Right atrium auricular region (tissue), 2 donors: ENCODE data around the gene CYSTM1. TPM values are rescaled to one million over a fixed set of nuclear protein-coding genes. Genes with fewer than 3 reads are reported as not detected.

ENCODE experiments used
- DNase-seq: peaks from one replicate; pipeline ENCODE4 v3.0.0-alpha.2; 2019; ENCODE audit warnings: low spot score
- H3K27ac ChIP-seq, 2 donors: fragments of 200-600 bp; sonication (generic); 1 replicate in 1 of 2; 2 replicates in 1 of 2; pipeline ENCODE4 v1.5.1; 2016 to 2019
- H3K27me3 ChIP-seq, 2 donors: fragments of 200-600 bp; sonication (generic); one replicate each; pipeline versions ENCODE4 v1.5.1 to v1.6.0; 2017 to 2019
- H3K36me3 ChIP-seq: fragments of 200-600 bp; sonication (generic); one replicate; pipeline ENCODE4 v1.5.1; 2016
- H3K4me1 ChIP-seq, 2 donors: fragments of 200-600 bp; sonication (generic); one replicate each; pipeline versions ENCODE4 v1.5.1 to v1.6.0; 2017 to 2019
- H3K4me3 ChIP-seq, 2 donors: fragments of 200-600 bp; sonication (generic); 1 replicate in 1 of 2; 2 replicates in 1 of 2; pipeline ENCODE4 v1.5.1; 2017 to 2019; ENCODE audit warnings: mild to moderate bottlenecking in 1 of 2, moderate library complexity in 1 of 2
- H3K9me3 ChIP-seq, 2 donors: fragments of 200-600 bp; sonication (generic); one replicate each; pipeline ENCODE4 v1.5.1; 2019
- CTCF ChIP-seq, 2 donors: fragments of 200-600 bp; sonication (generic); IDR thresholded peaks; one replicate each; pipeline ENCODE4 v1.5.1; 2019; ENCODE audit warnings: antibody characterized with exemption in 2 of 2
- total RNA-seq, 2 donors: library from RNA; depleted of rRNA; stranded (reverse); fragments of >200 nt; gene quantifications; one replicate each; pipeline ENCODE4 v1.1.0, GENCODE V29; 2016

The CYSTM1 gene
- total RNA-seq, 2 donors from 2014 or later = 89.8 to 143 TPM

GRCh38 chr5:140165923-140166270, 9.1 kb upstream of the CYSTM1 start:
- Histone ChIP-seq H3K27me3 (no peaks in the 10 kb centered on the region), H3K4me1 (peaks cover 0 to 9% of the 10 kb centered on the region in 2 donors), H3K27ac (no peak overlapping the region), H3K9me3 (no peaks in the 10 kb centered on the region), H3K4me3 (no peak overlapping the region), H3K36me3 (no peaks in the 10 kb centered on the region)
- DNase-seq = no peak
- no peak for TF ChIP-seq CTCF (IDR thresholded peaks at IDR 0.05)

GRCh38 chr5:140166911-140167310, 8.1 kb upstream of the CYSTM1 start:
- TF ChIP-seq CTCF (IDR thresholded peaks at IDR 0.05) = no peak
- Histone ChIP-seq H3K4me1 (peaks cover 0 to 9% of the 10 kb centered on the region in 2 donors), H3K27me3 (no peaks in the 10 kb centered on the region), H3K27ac (no peak overlapping the region), H3K36me3 (no peaks in the 10 kb centered on the region), H3K9me3 (no peaks in the 10 kb centered on the region), H3K4me3 (no peak overlapping the region)
- no peak for DNase-seq

GRCh38 chr5:140168371-140168770, 6.6 kb upstream of the CYSTM1 start:
- no peaks in the 10 kb centered on the region for H3K36me3 ChIP-seq
- no peak for DNase-seq
- peaks cover 0 to 9% of the 10 kb centered on the region in 2 donors for H3K4me1 ChIP-seq
- no peaks in the 10 kb centered on the region for H3K27me3 ChIP-seq
- no peak overlapping the region for H3K4me3 ChIP-seq
- no peak for TF ChIP-seq CTCF (IDR thresholded peaks at IDR 0.05)
- H3K9me3 ChIP-seq = no peaks in the 10 kb centered on the region
- H3K27ac ChIP-seq = no peak overlapping the region

- Histone ChIP-seq H3K27ac (no peak overlapping the region), H3K27me3 (no peaks in the 10 kb centered on the region), H3K36me3 (no peaks in the 10 kb centered on the region), H3K9me3 (no peaks in the 10 kb centered on the region), H3K4me1 (peaks cover 0 to 10% of the 10 kb centered on the region in 2 donors), H3K4me3 (no peak overlapping the region)
- peak in 1 of 2 donors; percentile 53 for TF ChIP-seq CTCF (IDR thresholded peaks at IDR 0.05)
- DNase-seq = no peak
Measured at GRCh38 chr5:140169410-140169809, 5.6 kb upstream of the CYSTM1 start.

- no peak for DNase-seq
- Histone ChIP-seq H3K9me3 (no peaks in the 10 kb centered on the region), H3K27ac (no peak overlapping the region), H3K4me3 (no peak overlapping the region), H3K4me1 (peaks cover 0 to 19% of the 10 kb centered on the region in 2 donors), H3K27me3 (no peaks in the 10 kb centered on the region), H3K36me3 (no peaks in the 10 kb centered on the region)
- TF ChIP-seq CTCF (IDR thresholded peaks at IDR 0.05) = no peak
Measured at GRCh38 chr5:140172483-140172882, 2.5 kb upstream of the CYSTM1 start.

- H3K36me3 ChIP-seq = no peaks in the 10 kb centered on the region
- peaks cover 0 to 26% of the 10 kb centered on the region in 2 donors for H3K4me1 ChIP-seq
- H3K27ac ChIP-seq = peak overlapping the region in 1 of 2 donors; percentile 99
- no peak overlapping the region for H3K4me3 ChIP-seq
- no peaks in the 10 kb centered on the region for H3K27me3 ChIP-seq
- TF ChIP-seq CTCF (IDR thresholded peaks at IDR 0.05) = no peak
- DNase-seq = no peak
- H3K9me3 ChIP-seq = no peaks in the 10 kb centered on the region
Measured at GRCh38 chr5:140174014-140174413, 974 bp upstream of the CYSTM1 start.
